HepG2 (cell line): Measurements from ENCODE around the gene PBOV1. TPM values are rescaled to one million over a fixed set of nuclear protein-coding genes. Genes with fewer than 3 reads are reported as not detected.

Source experiments
- AHDC1 ChIP-seq: sonication (generic); formaldehyde crosslinking; IDR thresholded peaks from 2 replicates; pipeline ENCODE4 v1.5.1; 2020; ENCODE audit warnings: mild to moderate bottlenecking, missing genetic modification reagents, borderline replicate concordance
- KDM5B ChIP-seq: sonication (generic); formaldehyde crosslinking; IDR thresholded peaks from 2 replicates; pipeline ENCODE4 v1.4.0; 2020; ENCODE audit warnings: missing genetic modification reagents, mild to moderate bottlenecking, borderline replicate concordance
- KLF15 ChIP-seq: sonication (generic); formaldehyde crosslinking; IDR thresholded peaks from 2 replicates; pipeline ENCODE4 v1.8.1; 2023; ENCODE audit warnings: borderline replicate concordance, mild to moderate bottlenecking, inconsistent platforms, missing genetic modification reagents, mixed read lengths
- RERE ChIP-seq: IDR thresholded peaks from 2 replicates; pipeline ENCODE4 v1.6.1; 2016; ENCODE audit warnings: low read depth, missing genetic modification reagents, missing compliant biosample characterization
- TERF1 ChIP-seq: sonication (generic); formaldehyde crosslinking; IDR thresholded peaks from 2 replicates; pipeline ENCODE4 v1.8.0; 2022; ENCODE audit warnings: mild to moderate bottlenecking, missing genetic modification reagents, moderate library complexity
- ZBTB26 ChIP-seq: IDR thresholded peaks from 2 replicates; pipeline ENCODE4 v1.6.1; 2016; ENCODE audit warnings: missing compliant biosample characterization, missing genetic modification reagents, borderline replicate concordance
- ZBTB3 ChIP-seq: sonication (generic); formaldehyde crosslinking; IDR thresholded peaks from 2 replicates; pipeline ENCODE4 v1.4.0; 2020; ENCODE audit warnings: low read depth, mild to moderate bottlenecking, moderate library complexity, missing genetic modification reagents, borderline replicate concordance
- ZIK1 ChIP-seq: sonication (generic); formaldehyde crosslinking; IDR thresholded peaks from 2 replicates; pipeline ENCODE4 v1.5.0; 2020; ENCODE audit warnings: mild to moderate bottlenecking, low read depth, missing genetic modification reagents, borderline replicate concordance
- ZNF12 ChIP-seq: sonication (generic); formaldehyde crosslinking; IDR thresholded peaks from 2 replicates; pipeline ENCODE4 v1.5.0; 2020; ENCODE audit warnings: missing genetic modification reagents
- ZNF503 ChIP-seq: sonication (generic); formaldehyde crosslinking; IDR thresholded peaks from 2 replicates; pipeline ENCODE4 v1.4.0; 2020; ENCODE audit warnings: missing genetic modification reagents
- ZNF781 ChIP-seq: sonication (generic); formaldehyde crosslinking; IDR thresholded peaks from 2 replicates; pipeline ENCODE4 v1.5.1; 2020; ENCODE audit warnings: borderline replicate concordance, mild to moderate bottlenecking, missing genetic modification reagents; ENCODE audit errors: not compliant biosample characterization
- ZNF782 ChIP-seq: sonication (generic); formaldehyde crosslinking; IDR thresholded peaks from 2 replicates; pipeline ENCODE4 v1.4.0; 2020; ENCODE audit warnings: missing genetic modification reagents, mild to moderate bottlenecking, borderline replicate concordance
- polyA plus RNA-seq, 8 experiments: library from polyadenylated mRNA; depleted of rRNA in 3 of 8; stranded (reverse) in 7 of 8; unstranded in 1 of 8; fragments of >200 nt; fragmentation: Illumina TruSeq in 4 of 8; extraction: Trizol in 4 of 8; gene quantifications; 2 replicates each; pipeline versions ENCODE4 v1.2.1 to v1.2.3, GENCODE V29; 2011 to 2016; ENCODE audit warnings: low read depth in 4 of 8, missing spikeins in 1 of 8, mixed read lengths in 1 of 8; ENCODE audit not compliant: insufficient read depth in 1 of 8
- total RNA-seq, 5 experiments: library from RNA; depleted of rRNA; stranded (reverse); fragments of >200 nt; fragmentation: Illumina TruSeq; extraction: Trizol; gene quantifications; 2 replicates each; pipeline ENCODE4 v1.2.3, GENCODE V29; 2016; ENCODE audit warnings: low read depth in 1 of 5

The PBOV1 gene
- total and polyA plus RNA-seq, 2 of the 13 experiments (the other 11 are each of a cell fraction or from before 2014, with no cell fraction given): not detected

GRCh38 chr6:138231381-138231886 is 13.1 kb upstream of the PBOV1 start (continued):
- TF ChIP-seq AHDC1 (CRISPR knock-in tag) (peak; percentile 85; the same call in 1 of the 2 replicates), TERF1 (CRISPR knock-in tag) (no peak), ZNF12 (CRISPR knock-in tag) (peak; percentile 67; the same call in 1 of the 2 replicates), ZNF503 (0 out of 2 replicates have a peak, but pooled peaks have one; percentile 11), ZBTB3 (0 out of 2 replicates have a peak, but pooled peaks have one; percentile 47), ZNF782 (no peak), KDM5B (CRISPR knock-in tag) (no peak), ZBTB26 (CRISPR knock-in tag) (no peak), KLF15 (no peak), ZNF781 (CRISPR knock-in tag) (no peak), RERE (CRISPR knock-in tag) (peak; percentile 12; the same call in 1 of the 2 replicates), ZIK1 (CRISPR knock-in tag) (no peak)
